SK-N-MC (cell line): ENCODE results near the gene PLA2G4C.
"Not testable (repeated sequence)": the region's sequence is repeated elsewhere in the genome, so short reads cannot be mapped to it uniquely, and the experiment has no call there.

Experiments
- DNase-seq: peaks from one replicate; pipeline ENCODE4 v3.0.0-alpha.2; 2011; ENCODE audit warnings: low read depth, low spot score
- H3K27ac ChIP-seq: fragments of 200-600 bp; sonication (generic); 2 replicates; pipeline ENCODE4 v1.5.1; 2016; ENCODE audit warnings: mixed run types
- H3K36me3 ChIP-seq: fragments of 200-600 bp; sonication (generic); 2 replicates; pipeline ENCODE4 v1.6.1; 2017; ENCODE audit warnings: antibody characterized with exemption, low read length, mixed read lengths; ENCODE audit not compliant: insufficient read depth
- H3K4me3 ChIP-seq: fragments of 200-600 bp; sonication (generic); 2 replicates; pipeline ENCODE4 v1.5.1; 2016
- H3K9ac ChIP-seq: fragments of 200-600 bp; sonication (generic); 2 replicates; pipeline ENCODE4 v1.8.0; 2017; ENCODE audit warnings: mixed run types, mixed read lengths; ENCODE audit not compliant: insufficient read length
- H3K9me3 ChIP-seq: fragments of 200-600 bp; sonication (generic); 2 replicates; pipeline ENCODE4 v1.6.1; 2017; ENCODE audit warnings: low read depth, mild to moderate bottlenecking, antibody characterized with exemption, low read length, moderate library complexity, mixed read lengths
- EZH2 ChIP-seq: fragments of 200-600 bp; sonication (generic); IDR thresholded peaks from one replicate; pipeline ENCODE4 v1.6.1; 2017; ENCODE audit warnings: antibody characterized with exemption
- FOXP2 ChIP-seq: optimal IDR thresholded peaks from 2 replicates; pipeline ENCODE3; 2011; ENCODE audit warnings: mild to moderate bottlenecking, moderate library complexity; ENCODE audit not compliant: insufficient read depth; ENCODE audit errors: extremely low read length, control extremely low read depth
- POLR2AphosphoS5 ChIP-seq: IDR thresholded peaks from 2 replicates; pipeline ENCODE4 v1.6.1; 2012; ENCODE audit warnings: mild to moderate bottlenecking, low read depth, low read length, borderline replicate concordance

PLA2G4C gene

DNA sequence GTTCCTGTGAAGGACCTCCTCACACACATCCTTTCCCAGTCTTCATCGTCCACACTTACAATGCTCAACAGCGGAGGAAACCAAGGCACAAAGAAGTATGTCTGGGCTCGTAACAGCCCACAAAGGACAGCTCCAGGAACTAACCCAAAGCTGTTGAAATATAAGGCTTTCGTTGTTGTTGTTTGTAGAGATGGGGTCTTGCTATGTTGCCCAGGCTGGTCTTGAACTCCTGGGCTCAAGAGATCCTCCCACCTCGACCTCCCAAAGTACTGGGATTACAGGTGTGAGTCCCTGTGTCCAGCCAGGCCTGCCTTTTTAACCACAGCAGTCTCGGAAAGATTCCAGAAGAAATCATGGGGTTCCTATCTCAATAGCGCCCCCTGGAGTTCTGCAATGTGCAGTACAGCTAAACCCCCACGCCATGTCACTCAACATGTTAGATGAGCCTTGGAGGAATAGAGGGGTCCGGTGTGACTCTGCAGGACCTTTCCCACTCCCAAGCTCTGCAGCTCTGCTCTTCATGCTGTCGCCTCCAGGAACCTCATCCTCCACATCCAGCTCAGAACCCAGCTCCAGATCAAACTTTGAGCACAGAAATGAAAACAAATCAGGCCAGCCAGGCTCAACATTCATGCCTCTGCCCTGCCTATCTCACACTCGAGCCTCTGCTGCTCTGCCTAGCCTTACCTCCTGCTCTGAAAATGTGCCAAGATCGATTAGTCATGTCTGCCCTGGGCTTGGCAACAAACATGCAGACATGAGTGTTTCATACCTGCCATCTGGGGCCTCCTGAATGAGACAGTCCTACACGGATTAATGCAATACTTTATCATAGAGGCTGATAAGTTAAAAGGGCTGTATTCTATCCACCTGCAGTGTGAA is 7.5 kb downstream of the PLA2G4C start:
- H3K36me3 ChIP-seq = no peaks in the 10 kb centered on the region
- DNase-seq = no peak
- TF ChIP-seq FOXP2 (no peak), POLR2AphosphoS5 (no peak), EZH2 (no peak)
- no peaks in the 10 kb centered on the region for H3K9me3 ChIP-seq
- no peak overlapping the region for H3K4me3 ChIP-seq
- no peak overlapping the region for H3K9ac ChIP-seq
- H3K27ac ChIP-seq = no peak overlapping the region

DNA sequence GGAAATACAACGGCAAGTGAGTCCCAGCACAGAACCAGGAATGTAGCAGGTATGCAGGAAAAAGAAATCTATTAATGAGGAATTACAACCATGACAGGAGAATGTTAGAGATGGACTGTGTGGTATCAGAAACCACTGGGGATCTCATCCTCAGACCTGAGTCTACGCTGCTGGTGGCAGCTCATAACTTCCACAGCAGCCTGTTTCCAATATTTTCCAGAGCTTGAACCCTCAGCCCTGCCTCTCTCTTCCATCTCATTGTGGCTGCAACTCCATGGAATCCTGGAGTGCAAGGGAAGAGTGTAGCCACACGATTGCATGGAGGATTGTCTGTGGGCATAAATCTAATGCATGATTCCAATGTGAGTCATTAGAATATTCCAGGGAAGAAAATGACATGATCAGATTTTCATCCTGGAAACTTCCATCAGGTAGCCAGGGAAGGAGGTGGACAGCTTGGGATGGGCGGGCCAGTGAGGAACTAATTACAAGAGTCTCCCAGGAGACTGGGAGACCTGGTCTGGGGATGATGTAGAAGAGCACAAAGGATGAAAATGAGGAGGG is 14.9 kb downstream of the PLA2G4C start:
- Histone ChIP-seq H3K4me3 (no peak overlapping the region), H3K36me3 (no peaks in the 10 kb centered on the region), H3K9me3 (no peaks in the 10 kb centered on the region; the same call in 1 of the 2 replicates), H3K9ac (no peak overlapping the region), H3K27ac (no peak overlapping the region)
- no peak for TF ChIP-seq POLR2AphosphoS5
- TF ChIP-seq FOXP2 = no peak
- no peak for TF ChIP-seq EZH2
- DNase-seq = no peak

DNA sequence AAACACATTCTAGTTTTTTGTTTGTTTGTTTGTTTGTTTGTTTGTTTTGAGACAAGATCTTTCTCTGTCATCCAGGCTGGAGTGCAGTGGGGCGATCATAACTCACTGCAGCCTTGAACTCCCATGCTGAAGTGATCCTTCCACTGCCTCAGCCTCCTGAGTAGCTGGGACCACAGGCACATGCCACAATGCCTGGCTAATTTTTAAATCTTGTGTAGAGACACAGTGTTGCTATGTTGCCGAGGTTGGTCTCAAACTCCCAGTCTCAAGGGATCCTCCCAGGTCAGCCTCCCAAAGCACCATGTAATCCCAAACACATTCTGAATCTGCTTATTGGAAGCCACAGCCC is 15.8 kb downstream of the PLA2G4C start:
- DNase-seq = no peak
- H3K9me3 ChIP-seq = no peaks in the 10 kb centered on the region; the same call in 1 of the 2 replicates
- no peak for TF ChIP-seq EZH2
- no peak for TF ChIP-seq FOXP2
- TF ChIP-seq POLR2AphosphoS5 = no peak
- H3K36me3 ChIP-seq = no peaks in the 10 kb centered on the region
- H3K27ac ChIP-seq = no peak overlapping the region
- no peak overlapping the region for H3K4me3 ChIP-seq
- no peak overlapping the region for H3K9ac ChIP-seq

DNA sequence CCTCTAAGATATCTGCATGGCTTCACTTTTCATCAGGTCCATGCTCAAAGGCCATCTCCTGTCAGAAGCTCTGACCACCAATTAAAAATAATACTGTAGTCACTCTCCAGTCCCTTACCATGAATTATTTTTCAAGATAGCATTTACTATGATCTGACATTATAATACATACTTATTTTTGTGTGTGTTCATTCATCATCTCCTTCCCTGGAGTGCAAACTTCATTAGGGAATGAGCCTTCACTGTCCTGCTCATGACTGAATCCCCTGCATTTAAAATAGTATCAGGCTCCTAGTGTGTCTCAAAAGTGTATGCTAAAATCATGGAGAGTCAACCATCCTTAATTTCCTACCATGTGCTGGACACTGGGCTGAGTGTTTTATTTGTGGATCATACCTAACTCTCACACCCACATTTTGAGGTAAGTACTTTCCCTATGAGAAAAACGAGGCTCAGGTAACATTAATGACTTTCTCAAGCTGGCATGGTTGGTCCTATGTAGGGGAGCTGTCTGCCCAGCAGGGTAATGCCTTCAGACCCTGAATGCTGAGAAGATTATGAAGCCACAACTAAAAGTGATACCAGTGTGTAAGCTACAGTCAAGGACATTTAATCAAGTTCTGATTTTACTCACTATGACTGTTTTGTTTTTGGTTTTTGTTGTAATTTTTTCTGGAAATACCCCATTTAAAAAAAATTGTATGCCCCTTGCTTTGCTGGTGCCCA is 16.3 kb downstream of the PLA2G4C start:
- no peak for TF ChIP-seq FOXP2
- TF ChIP-seq POLR2AphosphoS5 = no peak
- TF ChIP-seq EZH2 = no peak
- H3K27ac ChIP-seq = no peak overlapping the region
- no peaks in the 10 kb centered on the region; the same call in 1 of the 2 replicates for H3K9me3 ChIP-seq
- no peak overlapping the region for H3K4me3 ChIP-seq
- no peak overlapping the region for H3K9ac ChIP-seq
- DNase-seq = no peak
- H3K36me3 ChIP-seq = no peaks in the 10 kb centered on the region

DNA sequence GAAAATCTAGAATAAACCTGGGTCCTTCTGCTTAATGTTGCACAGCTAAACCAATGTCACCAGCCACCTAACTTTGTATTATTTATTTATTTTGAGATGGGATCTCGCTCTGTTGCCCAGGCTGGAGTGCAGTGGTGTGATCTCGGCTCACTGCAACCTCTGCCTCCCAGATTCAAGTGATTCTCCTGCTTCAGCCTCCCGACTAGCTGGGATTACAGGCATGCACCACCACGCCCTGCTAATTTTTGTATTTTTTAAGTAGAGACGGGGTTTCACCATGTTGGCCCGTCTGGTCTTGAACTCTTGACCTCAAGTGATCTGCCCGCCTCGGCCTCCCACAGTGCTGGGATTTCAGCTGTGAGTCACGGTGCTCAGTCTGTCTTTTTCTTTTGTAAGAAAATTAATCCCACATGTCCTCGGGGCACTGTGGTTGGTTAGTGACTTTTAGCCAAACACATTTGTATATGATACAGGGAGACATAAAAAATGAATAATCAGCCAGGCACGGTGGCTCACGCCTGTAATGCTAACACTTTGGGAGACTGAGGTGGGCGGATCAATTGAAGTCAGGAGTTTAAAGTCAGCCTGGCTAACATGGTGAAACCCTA is 19.4 kb downstream of the PLA2G4C start:
- not testable (repeated sequence) for H3K36me3 ChIP-seq, H3K9ac ChIP-seq, H3K9me3 ChIP-seq, DNase-seq
- Histone ChIP-seq H3K4me3 (peak overlapping the region; percentile 63; the same call in 1 of the 2 replicates), H3K27ac (peak overlapping the region; percentile 83)

DNA sequence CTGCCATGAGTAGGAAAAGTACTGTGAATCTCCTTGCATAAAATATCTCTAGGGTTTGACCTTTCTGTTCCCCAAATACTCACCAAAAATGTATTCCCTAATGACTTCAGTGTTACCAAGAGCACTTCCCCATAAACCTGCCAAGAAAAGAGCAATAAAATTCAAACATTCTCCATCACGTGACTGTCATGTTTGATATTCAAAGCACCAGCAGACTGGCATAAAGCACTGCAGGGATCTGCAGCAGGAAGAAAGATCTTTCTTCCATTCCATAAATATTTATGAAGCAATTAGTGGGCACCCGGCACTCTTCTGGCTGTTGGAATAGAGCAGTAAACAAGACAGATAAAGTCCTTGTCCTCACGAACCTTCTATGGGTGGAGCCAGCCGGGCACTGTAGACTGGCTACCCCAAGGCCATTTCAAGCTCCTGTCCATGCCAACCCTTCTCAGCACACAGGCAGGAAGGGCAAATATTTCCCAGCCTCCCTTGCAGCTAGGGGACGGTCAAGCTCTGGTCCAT is 20.3 kb downstream of the PLA2G4C start:
- TF ChIP-seq EZH2 (no peak), FOXP2 (no peak), POLR2AphosphoS5 (peak; percentile 14; the same call in 1 of the 2 replicates)
- Histone ChIP-seq H3K9ac (peak overlapping the region; percentile 16), H3K27ac (peak overlapping the region; percentile 92), H3K36me3 (no peaks in the 10 kb centered on the region), H3K9me3 (no peaks in the 10 kb centered on the region; the same call in 1 of the 2 replicates), H3K4me3 (peak overlapping the region; percentile 63)
- peak; percentile 91 for DNase-seq

DNA sequence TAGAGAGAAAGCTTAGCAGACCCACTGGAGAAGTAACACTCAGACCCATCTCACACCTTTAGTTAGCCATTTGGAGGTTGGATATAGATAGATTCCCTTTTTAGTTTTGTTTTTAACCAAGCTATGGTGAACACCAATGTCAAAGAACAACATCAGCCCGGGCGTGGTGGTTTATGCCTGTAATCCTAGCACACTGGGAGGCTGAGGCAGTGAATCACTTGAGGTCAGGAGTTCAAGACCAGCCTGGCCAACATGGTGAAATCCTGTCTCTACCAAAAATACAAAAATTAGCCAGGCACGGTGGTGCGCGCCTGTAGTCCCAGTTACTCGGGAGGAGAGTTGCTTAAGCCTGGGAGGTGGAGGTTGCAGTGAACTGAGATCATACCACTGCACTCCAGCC is 21.6 kb downstream of the PLA2G4C start:
- not testable (repeated sequence) for DNase-seq, H3K27ac ChIP-seq, H3K36me3 ChIP-seq

More for the DNA sequence above, 21.6 kb downstream of the PLA2G4C start:
- H3K4me3 ChIP-seq, H3K9ac ChIP-seq, H3K9me3 ChIP-seq: not testable (repeated sequence)
